ENCODE measurements around the gene PNMA8A. TPM values are rescaled to one million over a fixed set of nuclear protein-coding genes. Genes with fewer than 3 reads are reported as not detected.
"Not testable (repeated sequence)": the region's sequence is repeated elsewhere in the genome, so short reads cannot be mapped to it uniquely, and the experiment has no call there.

Gene PNMA8A
- total and polyA plus RNA-seq, 2 donors (not counting 1 experiment from before 2014, with no cell fraction given) = 0.45 to 8.9 TPM

DNA sequence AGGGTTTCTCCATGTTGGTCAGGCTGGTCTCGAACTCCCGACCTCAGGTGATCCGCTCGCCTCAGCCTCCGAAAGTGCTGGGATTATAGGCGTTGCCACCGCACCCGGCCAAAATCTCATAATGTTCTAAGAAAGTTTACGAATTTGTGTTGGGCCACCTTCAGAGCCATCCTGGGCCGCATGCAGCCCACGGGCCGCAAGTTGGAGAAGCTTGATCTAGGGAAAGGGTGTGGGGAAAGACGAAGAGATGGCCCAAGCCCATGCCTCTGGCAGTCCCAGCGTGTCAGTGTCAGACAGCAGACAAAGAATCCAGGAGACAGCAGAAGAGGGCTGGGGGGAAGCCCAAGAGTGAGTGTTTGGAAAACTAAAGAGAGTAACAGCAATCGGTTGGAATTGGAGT, 25.3 kb downstream of the PNMA8A start:
- Histone ChIP-seq H2AFZ (ENCODE audit: low read length) (no peak overlapping the region), H4K20me1 (ENCODE audit: control insufficient read depth, extremely low read depth, insufficient read depth, low read length) (no peaks in the 10 kb centered on the region), H3K27me3 (ENCODE audit: control insufficient read depth, insufficient read depth, low read length) (no peaks in the 10 kb centered on the region), H3K79me2 (ENCODE audit: control insufficient read depth, insufficient read depth, low read length) (no peaks in the 10 kb centered on the region), H3K4me3 (replicated peaks in 1 of 4; ENCODE audit: control extremely low read depth in 1 of 4, insufficient read depth in 1 of 4, low read depth in 3 of 4, low read length in 4 of 4) (no peak overlapping the region), H3K27ac (ENCODE audit: insufficient read depth, low read length) (no peak overlapping the region), H3K36me3 (ENCODE audit: control insufficient read depth, insufficient read depth, low read length) (no peaks in the 10 kb centered on the region), H3K9ac (ENCODE audit: insufficient read depth, low read length) (no peak overlapping the region), H3K4me1 (ENCODE audit: control insufficient read depth, extremely low read depth, insufficient read depth, low read length) (no peaks in the 10 kb centered on the region), H3K9me3 (ENCODE audit: control insufficient read depth, insufficient read depth, low read depth, low read length) (no peaks in the 10 kb centered on the region), H3K4me2 (ENCODE audit: extremely low read depth, insufficient read depth, low read length) (no peak overlapping the region)
- DNase-seq (ENCODE audit: low read depth in 2 of 2) = no peak
- TF ChIP-seq, protein P1, sequence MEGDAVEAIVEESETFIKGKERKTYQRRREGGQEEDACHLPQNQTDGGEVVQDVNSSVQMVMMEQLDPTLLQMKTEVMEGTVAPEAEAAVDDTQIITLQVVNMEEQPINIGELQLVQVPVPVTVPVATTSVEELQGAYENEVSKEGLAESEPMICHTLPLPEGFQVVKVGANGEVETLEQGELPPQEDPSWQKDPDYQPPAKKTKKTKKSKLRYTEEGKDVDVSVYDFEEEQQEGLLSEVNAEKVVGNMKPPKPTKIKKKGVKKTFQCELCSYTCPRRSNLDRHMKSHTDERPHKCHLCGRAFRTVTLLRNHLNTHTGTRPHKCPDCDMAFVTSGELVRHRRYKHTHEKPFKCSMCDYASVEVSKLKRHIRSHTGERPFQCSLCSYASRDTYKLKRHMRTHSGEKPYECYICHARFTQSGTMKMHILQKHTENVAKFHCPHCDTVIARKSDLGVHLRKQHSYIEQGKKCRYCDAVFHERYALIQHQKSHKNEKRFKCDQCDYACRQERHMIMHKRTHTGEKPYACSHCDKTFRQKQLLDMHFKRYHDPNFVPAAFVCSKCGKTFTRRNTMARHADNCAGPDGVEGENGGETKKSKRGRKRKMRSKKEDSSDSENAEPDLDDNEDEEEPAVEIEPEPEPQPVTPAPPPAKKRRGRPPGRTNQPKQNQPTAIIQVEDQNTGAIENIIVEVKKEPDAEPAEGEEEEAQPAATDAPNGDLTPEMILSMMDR (conservative IDR thresholded peaks at IDR 0.05 in 1 of 2, IDR thresholded peaks at IDR 0.05 in 1 of 2; ENCODE audit: low read depth in 1 of 2, low read length in 2 of 2) = no peak
- no peak for TF ChIP-seq EZH2 (IDR thresholded peaks at IDR 0.05; ENCODE audit: low read length, missing control alignments)

DNA sequence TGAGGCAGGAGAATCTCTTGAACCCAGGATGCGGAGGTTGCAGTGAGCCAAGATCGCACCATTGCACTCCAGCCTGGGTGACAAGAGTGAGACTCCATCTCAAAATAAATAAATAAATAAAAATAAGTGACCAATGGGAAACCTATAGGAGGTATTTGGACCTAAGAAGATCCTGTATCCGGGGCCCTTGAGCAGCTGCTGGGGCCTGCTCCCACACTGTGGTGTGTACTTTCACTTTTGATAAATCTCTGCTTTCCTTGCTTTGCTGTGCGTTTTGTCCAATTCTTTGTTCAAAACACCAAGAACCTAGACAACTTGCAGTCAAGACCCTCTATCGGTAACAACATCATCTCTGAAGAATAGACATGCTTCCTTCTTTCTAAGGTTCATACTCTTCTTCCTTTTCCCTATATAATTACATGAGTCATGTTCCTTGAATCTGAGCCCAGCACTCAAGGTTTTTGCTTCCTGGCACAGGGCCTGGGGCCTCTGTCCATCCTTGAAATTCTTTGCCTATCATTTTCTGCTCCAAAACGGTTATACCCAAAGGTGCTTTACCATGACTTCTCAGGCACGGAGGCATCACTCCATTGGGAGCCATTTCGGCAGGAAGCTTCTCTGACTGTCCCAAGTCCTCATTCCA, 28.4 kb downstream of the PNMA8A start:
- Histone ChIP-seq H3K9ac (ENCODE audit: insufficient read depth, low read length) (no peak overlapping the region), H3K4me3 (replicated peaks in 1 of 4; ENCODE audit: control extremely low read depth in 1 of 4, insufficient read depth in 1 of 4, low read depth in 3 of 4, low read length in 4 of 4) (no peak overlapping the region), H3K4me2 (ENCODE audit: extremely low read depth, insufficient read depth, low read length) (no peak overlapping the region), H4K20me1 (ENCODE audit: control insufficient read depth, extremely low read depth, insufficient read depth, low read length) (no peaks in the 10 kb centered on the region), H3K27ac (ENCODE audit: insufficient read depth, low read length) (no peak overlapping the region), H3K36me3 (ENCODE audit: control insufficient read depth, insufficient read depth, low read length) (no peaks in the 10 kb centered on the region), H3K9me3 (ENCODE audit: control insufficient read depth, insufficient read depth, low read depth, low read length) (no peaks in the 10 kb centered on the region), H3K27me3 (ENCODE audit: control insufficient read depth, insufficient read depth, low read length) (no peaks in the 10 kb centered on the region), H2AFZ (ENCODE audit: low read length) (no peak overlapping the region), H3K4me1 (ENCODE audit: control insufficient read depth, extremely low read depth, insufficient read depth, low read length) (no peaks in the 10 kb centered on the region), H3K79me2 (ENCODE audit: control insufficient read depth, insufficient read depth, low read length) (no peaks in the 10 kb centered on the region)
- peak; percentile 76 to 77 for DNase-seq (ENCODE audit: low read depth in 2 of 2)
- TF ChIP-seq EZH2 (IDR thresholded peaks at IDR 0.05; ENCODE audit: low read length, missing control alignments) = no peak
- TF ChIP-seq, protein P1 (conservative IDR thresholded peaks at IDR 0.05 in 1 of 2, IDR thresholded peaks at IDR 0.05 in 1 of 2; ENCODE audit: low read depth in 1 of 2, low read length in 2 of 2) = no peak

DNA sequence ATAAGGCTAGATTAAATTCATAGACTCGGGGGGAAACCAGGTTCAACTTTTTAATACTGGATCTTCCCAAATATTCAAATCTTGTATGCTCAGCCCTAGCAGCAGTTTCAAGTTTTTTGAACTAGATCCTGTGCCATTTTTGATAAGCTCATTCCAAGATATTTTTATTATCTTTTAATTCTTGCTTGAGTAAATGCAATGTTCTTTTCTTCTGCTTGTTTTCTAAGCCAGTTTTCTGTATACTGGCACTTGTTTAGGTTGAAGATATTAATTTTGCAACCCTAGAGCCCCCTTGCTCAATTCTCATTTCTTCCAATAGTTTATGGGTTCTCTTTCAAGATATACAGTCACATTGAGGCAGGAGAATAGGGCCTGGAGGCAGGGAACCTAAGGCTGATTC, 29.5 kb downstream of the PNMA8A start:
- Histone ChIP-seq H3K27ac (ENCODE audit: insufficient read depth, low read length) (no peak overlapping the region), H3K27me3 (ENCODE audit: control insufficient read depth, insufficient read depth, low read length) (no peaks in the 10 kb centered on the region), H3K9ac (ENCODE audit: insufficient read depth, low read length) (no peak overlapping the region), H3K9me3 (ENCODE audit: control insufficient read depth, insufficient read depth, low read depth, low read length) (no peaks in the 10 kb centered on the region), H4K20me1 (ENCODE audit: control insufficient read depth, extremely low read depth, insufficient read depth, low read length) (no peaks in the 10 kb centered on the region), H3K4me3 (replicated peaks in 1 of 4; ENCODE audit: control extremely low read depth in 1 of 4, insufficient read depth in 1 of 4, low read depth in 3 of 4, low read length in 4 of 4) (no peak overlapping the region), H3K36me3 (ENCODE audit: control insufficient read depth, insufficient read depth, low read length) (no peaks in the 10 kb centered on the region), H3K4me1 (ENCODE audit: control insufficient read depth, extremely low read depth, insufficient read depth, low read length) (no peaks in the 10 kb centered on the region), H2AFZ (ENCODE audit: low read length) (no peak overlapping the region), H3K79me2 (ENCODE audit: control insufficient read depth, insufficient read depth, low read length) (no peaks in the 10 kb centered on the region), H3K4me2 (ENCODE audit: extremely low read depth, insufficient read depth, low read length) (no peak overlapping the region)
- DNase-seq (ENCODE audit: low read depth in 2 of 2) = no peak
- TF ChIP-seq, protein P1 (conservative IDR thresholded peaks at IDR 0.05 in 1 of 2, IDR thresholded peaks at IDR 0.05 in 1 of 2; ENCODE audit: low read depth in 1 of 2, low read length in 2 of 2) = no peak
- TF ChIP-seq EZH2 (IDR thresholded peaks at IDR 0.05; ENCODE audit: low read length, missing control alignments) = no peak

DNA sequence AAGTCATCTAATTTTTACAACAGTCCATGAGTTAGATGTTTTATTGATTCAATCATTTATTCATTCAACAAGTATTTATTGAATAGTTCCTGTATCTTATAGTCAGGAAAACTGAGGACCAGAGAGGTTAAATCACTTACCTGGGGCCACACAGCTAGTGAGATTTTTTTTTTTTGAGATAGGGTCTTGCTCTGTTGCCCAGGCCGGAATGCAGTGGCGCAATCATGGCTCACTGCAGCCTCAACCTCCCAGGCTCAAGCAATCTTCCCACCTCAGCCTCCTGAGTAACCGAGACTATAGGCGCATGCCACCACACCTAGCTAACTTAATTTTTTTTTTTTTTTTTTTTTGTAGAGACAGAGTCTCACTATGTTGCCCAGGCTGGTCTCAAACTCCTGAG, 35.7 kb downstream of the PNMA8A start:
- H3K4me2 ChIP-seq (ENCODE audit: extremely low read depth, insufficient read depth, low read length); H4K20me1 ChIP-seq (ENCODE audit: control insufficient read depth, extremely low read depth, insufficient read depth, low read length); H3K4me3 ChIP-seq (replicated peaks in 1 of 4; ENCODE audit: control extremely low read depth in 1 of 4, insufficient read depth in 1 of 4, low read depth in 3 of 4, low read length in 4 of 4); H3K27me3 ChIP-seq (ENCODE audit: control insufficient read depth, insufficient read depth, low read length); H3K4me1 ChIP-seq (ENCODE audit: control insufficient read depth, extremely low read depth, insufficient read depth, low read length); H3K9me3 ChIP-seq (ENCODE audit: control insufficient read depth, insufficient read depth, low read depth, low read length); H2AFZ ChIP-seq (ENCODE audit: low read length); DNase-seq (ENCODE audit: low read depth in 2 of 2); H3K9ac ChIP-seq (ENCODE audit: insufficient read depth, low read length); H3K36me3 ChIP-seq (ENCODE audit: control insufficient read depth, insufficient read depth, low read length); H3K79me2 ChIP-seq (ENCODE audit: control insufficient read depth, insufficient read depth, low read length); H3K27ac ChIP-seq (ENCODE audit: insufficient read depth, low read length): not testable (repeated sequence)

Measured in fibroblast of lung (primary cell).